ENCODE results near the gene CABP7. TPM values are rescaled to one million over a fixed set of nuclear protein-coding genes. Genes with fewer than 3 reads are reported as not detected.

CABP7 gene
- total and polyA plus RNA-seq, 2 of the 13 experiments (the other 11 are each of a cell fraction or from before 2014, with no cell fraction given), result 0.08 TPM; not detected in 1

DNA sequence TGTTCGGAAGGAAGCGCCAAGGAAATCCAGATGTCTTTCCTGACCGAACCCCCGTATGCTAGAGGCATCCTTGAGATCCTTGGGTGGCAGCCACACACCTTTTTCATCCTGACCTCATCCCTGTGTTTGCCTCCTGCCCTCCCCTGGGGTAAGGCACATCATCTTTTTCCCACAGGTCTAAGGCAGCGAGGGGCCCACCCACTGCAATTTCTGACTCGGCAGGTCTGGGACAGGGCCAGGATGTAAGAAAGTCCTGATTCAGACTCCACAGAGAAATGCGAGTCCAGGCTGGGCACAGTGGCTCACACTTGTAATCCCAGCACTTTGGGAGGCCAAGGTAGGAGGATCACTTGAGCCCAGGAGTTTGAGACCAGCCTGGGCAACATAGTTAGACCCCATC is 36.5 kb downstream of the CABP7 start:
- no peaks in the 10 kb centered on the region for H3K9me3 ChIP-seq (ENCODE audit: low read length)
- 100% methylated on average over 3 of the region's 7 CpGs for whole genome bisulfite sequencing (ENCODE audit: low lambda C conversion rate)
- FAIRE-seq, result no peak
- no peak overlapping the region for H3K27ac ChIP-seq (ENCODE audit: extremely low read length, insufficient read depth, low read length)
- no peaks in the 10 kb centered on the region for H4K20me1 ChIP-seq (ENCODE audit: insufficient read depth, low read length)
- ATAC-seq, result no peak
- no peak overlapping the region for H2AFZ ChIP-seq (ENCODE audit: low read length)
- no peak for DNase-seq (ENCODE audit: low spot score)
- H3K36me3 ChIP-seq (replicated peaks in 1 of 2; ENCODE audit: control insufficient read depth in 1 of 2, insufficient read depth in 2 of 2, low read length in 2 of 2), result no peaks in the 10 kb centered on the region
- in situ Hi-C loops (cut with HindIII; ENCODE audit: extremely low pct_ligation_motif_present, low pct_unique_long_range_greater_than_20kb), result no loop called here
- H3K4me1 ChIP-seq (ENCODE audit: insufficient read depth, low read length), result 0 out of 2 replicates have a peak, but pooled peaks cover 3% of the 10 kb centered on the region
- no peaks in the 10 kb centered on the region for H3K79me2 ChIP-seq (ENCODE audit: insufficient read depth, low read length)
- ChIA-PET POLR2A (interaction anchor here (0.8 to 1.2 kb wide), 2 partner anchors 9 to 11 kb away, joined by 3 read pairs; partner anchors contain the start of genes UQCR10 and ZMAT5), CTCF (ENCODE audit: low intra/inter-chr PET ratio, low total read pairs) (no interaction called here)
- H3K27me3 ChIP-seq (ENCODE audit: control insufficient read depth in 1 of 2, insufficient read depth in 2 of 2, low read length in 2 of 2), result no peaks in the 10 kb centered on the region
- no peak overlapping the region for H3K4me2 ChIP-seq (ENCODE audit: low read depth, low read length)
- H3K9ac ChIP-seq (ENCODE audit: insufficient read depth, low read depth, low read length), result no peak overlapping the region
- intact Hi-C loops (cut with micrococcal nuclease; ENCODE audit: unreplicated experiment), result loop anchor here (5.0 kb wide), 1 partner anchor 249 kb away; no protein-coding TSS in a partner anchor
- no peak overlapping the region for H3K4me3 ChIP-seq (replicated peaks in 1 of 3; ENCODE audit: insufficient read depth in 1 of 3, low read depth in 2 of 3, low read length in 3 of 3)
- no peak for TF ChIP-seq ZNF713 (CRISPR knock-in tag; IDR thresholded peaks at IDR 0.05)
- no peak for TF ChIP-seq PHF21A (CRISPR knock-in tag; IDR thresholded peaks at IDR 0.05)
- no peak for TF ChIP-seq ZNF780A (CRISPR knock-in tag; IDR thresholded peaks at IDR 0.05)
- TF ChIP-seq, protein P1, sequence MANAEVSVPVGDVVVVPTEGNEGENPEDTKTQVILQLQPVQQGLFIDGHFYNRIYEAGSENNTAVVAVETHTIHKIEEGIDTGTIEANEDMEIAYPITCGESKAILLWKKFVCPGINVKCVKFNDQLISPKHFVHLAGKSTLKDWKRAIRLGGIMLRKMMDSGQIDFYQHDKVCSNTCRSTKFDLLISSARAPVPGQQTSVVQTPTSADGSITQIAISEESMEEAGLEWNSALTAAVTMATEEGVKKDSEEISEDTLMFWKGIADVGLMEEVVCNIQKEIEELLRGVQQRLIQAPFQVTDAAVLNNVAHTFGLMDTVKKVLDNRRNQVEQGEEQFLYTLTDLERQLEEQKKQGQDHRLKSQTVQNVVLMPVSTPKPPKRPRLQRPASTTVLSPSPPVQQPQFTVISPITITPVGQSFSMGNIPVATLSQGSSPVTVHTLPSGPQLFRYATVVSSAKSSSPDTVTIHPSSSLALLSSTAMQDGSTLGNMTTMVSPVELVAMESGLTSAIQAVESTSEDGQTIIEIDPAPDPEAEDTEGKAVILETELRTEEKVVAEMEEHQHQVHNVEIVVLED (CRISPR knock-in tag; IDR thresholded peaks at IDR 0.05; ENCODE audit: borderline replicate concordance), result no peak
- no peak for TF ChIP-seq PRPF4 (IDR thresholded peaks at IDR 0.05; ENCODE audit: low read depth, low read length, poor library complexity, severe bottlenecking)
- TF ChIP-seq SP4 (CRISPR knock-in tag; IDR thresholded peaks at IDR 0.05), result no peak
- no peak for TF ChIP-seq RNF2 (conservative IDR thresholded peaks at IDR 0.05; ENCODE audit: low read depth)
- TF ChIP-seq, protein P2, sequence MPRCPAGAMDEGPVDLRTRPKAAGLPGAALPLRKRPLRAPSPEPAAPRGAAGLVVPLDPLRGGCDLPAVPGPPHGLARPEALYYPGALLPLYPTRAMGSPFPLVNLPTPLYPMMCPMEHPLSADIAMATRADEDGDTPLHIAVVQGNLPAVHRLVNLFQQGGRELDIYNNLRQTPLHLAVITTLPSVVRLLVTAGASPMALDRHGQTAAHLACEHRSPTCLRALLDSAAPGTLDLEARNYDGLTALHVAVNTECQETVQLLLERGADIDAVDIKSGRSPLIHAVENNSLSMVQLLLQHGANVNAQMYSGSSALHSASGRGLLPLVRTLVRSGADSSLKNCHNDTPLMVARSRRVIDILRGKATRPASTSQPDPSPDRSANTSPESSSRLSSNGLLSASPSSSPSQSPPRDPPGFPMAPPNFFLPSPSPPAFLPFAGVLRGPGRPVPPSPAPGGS (CRISPR knock-in tag; IDR thresholded peaks at IDR 0.05), result no peak
- no peak for TF ChIP-seq ZNF510 (CRISPR knock-in tag; IDR thresholded peaks at IDR 0.05; ENCODE audit: low read depth)
- TF ChIP-seq ZNF382 (CRISPR knock-in tag; IDR thresholded peaks at IDR 0.05; ENCODE audit: borderline replicate concordance), result no peak
- TF ChIP-seq, protein P3, sequence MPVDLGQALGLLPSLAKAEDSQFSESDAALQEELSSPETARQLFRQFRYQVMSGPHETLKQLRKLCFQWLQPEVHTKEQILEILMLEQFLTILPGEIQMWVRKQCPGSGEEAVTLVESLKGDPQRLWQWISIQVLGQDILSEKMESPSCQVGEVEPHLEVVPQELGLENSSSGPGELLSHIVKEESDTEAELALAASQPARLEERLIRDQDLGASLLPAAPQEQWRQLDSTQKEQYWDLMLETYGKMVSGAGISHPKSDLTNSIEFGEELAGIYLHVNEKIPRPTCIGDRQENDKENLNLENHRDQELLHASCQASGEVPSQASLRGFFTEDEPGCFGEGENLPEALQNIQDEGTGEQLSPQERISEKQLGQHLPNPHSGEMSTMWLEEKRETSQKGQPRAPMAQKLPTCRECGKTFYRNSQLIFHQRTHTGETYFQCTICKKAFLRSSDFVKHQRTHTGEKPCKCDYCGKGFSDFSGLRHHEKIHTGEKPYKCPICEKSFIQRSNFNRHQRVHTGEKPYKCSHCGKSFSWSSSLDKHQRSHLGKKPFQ (CRISPR knock-in tag; IDR thresholded peaks at IDR 0.05; ENCODE audit: insufficient replicate concordance), result no peak
- no peak for TF ChIP-seq FLYWCH1 (CRISPR knock-in tag; IDR thresholded peaks at IDR 0.05)
- TF ChIP-seq BCL6 (CRISPR knock-in tag; IDR thresholded peaks at IDR 0.05), result no peak
- no peak for TF ChIP-seq ZNF772 (CRISPR knock-in tag; IDR thresholded peaks at IDR 0.05)
- TF ChIP-seq ZSCAN9 (CRISPR knock-in tag; IDR thresholded peaks at IDR 0.05; ENCODE audit: borderline replicate concordance), result no peak
- TF ChIP-seq, protein P4, sequence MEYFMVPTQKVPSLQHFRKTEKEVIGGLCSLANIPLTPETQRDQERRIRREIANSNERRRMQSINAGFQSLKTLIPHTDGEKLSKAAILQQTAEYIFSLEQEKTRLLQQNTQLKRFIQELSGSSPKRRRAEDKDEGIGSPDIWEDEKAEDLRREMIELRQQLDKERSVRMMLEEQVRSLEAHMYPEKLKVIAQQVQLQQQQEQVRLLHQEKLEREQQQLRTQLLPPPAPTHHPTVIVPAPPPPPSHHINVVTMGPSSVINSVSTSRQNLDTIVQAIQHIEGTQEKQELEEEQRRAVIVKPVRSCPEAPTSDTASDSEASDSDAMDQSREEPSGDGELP (IDR thresholded peaks at IDR 0.05; ENCODE audit: borderline replicate concordance, low read depth), result no peak
- no TSS peak for BruUV-seq (replicated peaks)
